ES-I3 (cell line): ENCODE data around the gene C17orf114.

Experiments used
- H3K36me3 ChIP-seq: 2 replicates; pipeline ENCODE4 v1.6.1; 2013; ENCODE audit warnings: mild to moderate bottlenecking, low read length, control low read depth, moderate library complexity; ENCODE audit not compliant: insufficient read depth
- H3K4me1 ChIP-seq: 2 replicates; pipeline ENCODE4 v1.6.1; 2013; ENCODE audit warnings: mild to moderate bottlenecking, control low read depth, low read length; ENCODE audit not compliant: insufficient read depth
- H3K9ac ChIP-seq: 2 replicates; pipeline ENCODE4 v1.6.1; 2013; ENCODE audit warnings: low read depth, mild to moderate bottlenecking, low read length, moderate library complexity
- H3K9me3 ChIP-seq: 2 replicates; pipeline ENCODE4 v1.6.1; 2013; ENCODE audit warnings: mild to moderate bottlenecking, low read length, moderate library complexity; ENCODE audit not compliant: control insufficient read depth, insufficient read depth

C17orf114 gene

GRCh38 chr17:4810696-4811290 is 8.7 kb upstream of the C17orf114 start:
- H3K9ac ChIP-seq: no peak overlapping the region
- H3K4me1 ChIP-seq: no peaks in the 10 kb centered on the region; the same call in 1 of the 2 replicates
- H3K9me3 ChIP-seq: no peaks in the 10 kb centered on the region
- peaks cover 5% of the 10 kb centered on the region for H3K36me3 ChIP-seq

GRCh38 chr17:4808378-4808767 is 6.2 kb upstream of the C17orf114 start:
- Histone ChIP-seq H3K9ac (no peak overlapping the region), H3K4me1 (no peaks in the 10 kb centered on the region; the same call in 1 of the 2 replicates), H3K36me3 (peaks cover 5% of the 10 kb centered on the region), H3K9me3 (no peaks in the 10 kb centered on the region)

GRCh38 chr17:4807605-4808377 is 5.7 kb upstream of the C17orf114 start:
- H3K9me3 ChIP-seq: no peaks in the 10 kb centered on the region
- peak overlapping the region; percentile 51; the same call in 1 of the 2 replicates for H3K9ac ChIP-seq
- H3K36me3 ChIP-seq: peaks cover 5% of the 10 kb centered on the region
- H3K4me1 ChIP-seq: no peaks in the 10 kb centered on the region; the same call in 1 of the 2 replicates

GRCh38 chr17:4806777-4807604 is 4.9 kb upstream of the C17orf114 start, which contains the start of gene PLD2:
Gene PLD2 (plus strand): TSS chr17:4807152. CDS start chr17:4807773, 621 bp downstream.
- Histone ChIP-seq H3K9ac (peak within 1 kb of the TSS; percentile 68), H3K4me1 (no peaks in the 10 kb centered on the region; the same call in 1 of the 2 replicates), H3K9me3 (no peaks in the 10 kb centered on the region), H3K36me3 (peaks cover 5% of the 10 kb centered on the region)

GRCh38 chr17:4806456-4806776 is 4.3 kb upstream of the C17orf114 start:
- Histone ChIP-seq H3K9ac (peak overlapping the region; percentile 68), H3K4me1 (no peaks in the 10 kb centered on the region; the same call in 1 of the 2 replicates)

GRCh38 chr17:4800462-4801196 is 1.5 kb downstream of the C17orf114 start:
- peaks cover 10% of the 10 kb centered on the region for H3K36me3 ChIP-seq
- no peaks in the 10 kb centered on the region for H3K9me3 ChIP-seq
- H3K4me1 ChIP-seq: no peaks in the 10 kb centered on the region; the same call in 1 of the 2 replicates
- no peak overlapping the region for H3K9ac ChIP-seq

More at GRCh38 chr17:4806456-4806776, 4.3 kb upstream of the C17orf114 start:
- H3K36me3 ChIP-seq: peaks cover 5% of the 10 kb centered on the region
- H3K9me3 ChIP-seq: no peaks in the 10 kb centered on the region

- H3K9ac ChIP-seq: peak overlapping the region; percentile 95
- H3K36me3 ChIP-seq: peaks cover 10% of the 10 kb centered on the region
- H3K4me1 ChIP-seq: no peaks in the 10 kb centered on the region; the same call in 1 of the 2 replicates
- no peaks in the 10 kb centered on the region for H3K9me3 ChIP-seq
These were observed 5.6 kb downstream of the C17orf114 start for GRCh38 chr17:4796552-4796920.

- Histone ChIP-seq H3K4me1 (no peaks in the 10 kb centered on the region), H3K36me3 (peaks cover 10% of the 10 kb centered on the region), H3K9me3 (no peaks in the 10 kb centered on the region), H3K9ac (no peak overlapping the region)
These were observed 7.0 kb downstream of the C17orf114 start for GRCh38 chr17:4795168-4795567.

GRCh38 chr17:4790705-4791088 is 11.4 kb downstream of the C17orf114 start:
- H3K9me3 ChIP-seq: no peaks in the 10 kb centered on the region
- no peaks in the 10 kb centered on the region for H3K36me3 ChIP-seq
- H3K9ac ChIP-seq: peak overlapping the region; percentile 89
- 0 out of 2 replicates have a peak, but pooled peaks cover 4% of the 10 kb centered on the region for H3K4me1 ChIP-seq

GRCh38 chr17:4789951-4790704 is 12.0 kb downstream of the C17orf114 start:
- Histone ChIP-seq H3K4me1 (0 out of 2 replicates have a peak, but pooled peaks cover 4% of the 10 kb centered on the region), H3K36me3 (no peaks in the 10 kb centered on the region), H3K9ac (peak overlapping the region; percentile 89), H3K9me3 (no peaks in the 10 kb centered on the region)

- Histone ChIP-seq H3K4me1 (0 out of 2 replicates have a peak, but pooled peaks cover 4% of the 10 kb centered on the region), H3K36me3 (no peaks in the 10 kb centered on the region), H3K9me3 (no peaks in the 10 kb centered on the region), H3K9ac (peak overlapping the region; percentile 89)
These were observed 12.5 kb downstream of the C17orf114 start for GRCh38 chr17:4789701-4789950.

GRCh38 chr17:4788807-4789700 is 13.1 kb downstream of the C17orf114 start, which contains the start of gene GLTPD2:
Gene GLTPD2 (plus strand): TSS chr17:4788964. CDS start chr17:4789012, 48 bp downstream.
- Histone ChIP-seq H3K4me1 (0 out of 2 replicates have a peak, but pooled peaks cover 4% of the 10 kb centered on the region), H3K9ac (peak within 1 kb of the TSS; percentile 89), H3K36me3 (no peaks in the 10 kb centered on the region), H3K9me3 (no peaks in the 10 kb centered on the region)
